ENCODE measurements around the gene PFKFB1.

Gene PFKFB1

DNA sequence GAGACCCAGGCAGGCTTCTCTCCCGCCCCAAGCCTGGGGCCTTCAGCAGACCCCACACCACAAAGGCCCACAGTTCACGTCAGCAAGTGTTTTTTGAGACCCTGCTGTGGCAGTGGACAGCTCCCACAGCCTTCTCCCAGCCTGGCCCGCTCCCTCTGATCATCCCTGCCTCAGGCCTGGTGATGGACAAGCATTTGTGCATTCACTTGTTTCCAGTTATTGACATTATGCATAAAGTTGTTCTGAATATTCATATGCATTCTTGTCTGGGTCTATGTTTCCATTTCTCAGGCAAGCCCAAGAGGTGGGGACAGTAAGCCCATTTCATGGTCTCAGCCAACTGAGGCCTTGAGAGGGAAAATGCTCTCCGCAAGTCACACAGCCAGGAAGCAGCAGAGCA, 58.7 kb downstream of the PFKFB1 start:
- DNase-seq (ENCODE audit: low spot score) = no peak
- TF ChIP-seq, protein P1, sequence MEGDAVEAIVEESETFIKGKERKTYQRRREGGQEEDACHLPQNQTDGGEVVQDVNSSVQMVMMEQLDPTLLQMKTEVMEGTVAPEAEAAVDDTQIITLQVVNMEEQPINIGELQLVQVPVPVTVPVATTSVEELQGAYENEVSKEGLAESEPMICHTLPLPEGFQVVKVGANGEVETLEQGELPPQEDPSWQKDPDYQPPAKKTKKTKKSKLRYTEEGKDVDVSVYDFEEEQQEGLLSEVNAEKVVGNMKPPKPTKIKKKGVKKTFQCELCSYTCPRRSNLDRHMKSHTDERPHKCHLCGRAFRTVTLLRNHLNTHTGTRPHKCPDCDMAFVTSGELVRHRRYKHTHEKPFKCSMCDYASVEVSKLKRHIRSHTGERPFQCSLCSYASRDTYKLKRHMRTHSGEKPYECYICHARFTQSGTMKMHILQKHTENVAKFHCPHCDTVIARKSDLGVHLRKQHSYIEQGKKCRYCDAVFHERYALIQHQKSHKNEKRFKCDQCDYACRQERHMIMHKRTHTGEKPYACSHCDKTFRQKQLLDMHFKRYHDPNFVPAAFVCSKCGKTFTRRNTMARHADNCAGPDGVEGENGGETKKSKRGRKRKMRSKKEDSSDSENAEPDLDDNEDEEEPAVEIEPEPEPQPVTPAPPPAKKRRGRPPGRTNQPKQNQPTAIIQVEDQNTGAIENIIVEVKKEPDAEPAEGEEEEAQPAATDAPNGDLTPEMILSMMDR (IDR thresholded peaks at IDR 0.05; ENCODE audit: extremely low read depth, missing control alignments) = no peak

DNA sequence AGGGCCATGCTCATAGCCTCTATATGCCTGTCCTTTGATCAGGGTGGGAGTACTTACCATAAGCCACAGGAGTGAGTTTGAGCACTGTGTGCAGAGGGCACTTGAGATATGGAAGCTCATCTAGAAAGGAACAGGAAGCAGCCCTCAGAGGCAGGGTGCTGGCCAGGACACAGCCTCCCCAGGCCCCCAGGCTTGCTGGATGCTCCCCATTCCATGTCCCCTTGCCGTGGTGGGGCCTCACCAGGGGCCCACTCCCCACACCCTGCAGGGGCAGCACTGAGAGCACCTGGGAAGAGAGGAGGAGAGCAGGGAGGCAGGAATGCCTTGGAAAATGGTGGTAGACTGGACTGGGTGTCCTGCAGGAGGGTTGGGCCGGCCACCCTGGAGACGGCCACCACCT, 59.1 kb downstream of the PFKFB1 start:
- TF ChIP-seq, protein P1 (IDR thresholded peaks at IDR 0.05; ENCODE audit: extremely low read depth, missing control alignments) = no peak
- no peak for DNase-seq (ENCODE audit: low spot score)

DNA sequence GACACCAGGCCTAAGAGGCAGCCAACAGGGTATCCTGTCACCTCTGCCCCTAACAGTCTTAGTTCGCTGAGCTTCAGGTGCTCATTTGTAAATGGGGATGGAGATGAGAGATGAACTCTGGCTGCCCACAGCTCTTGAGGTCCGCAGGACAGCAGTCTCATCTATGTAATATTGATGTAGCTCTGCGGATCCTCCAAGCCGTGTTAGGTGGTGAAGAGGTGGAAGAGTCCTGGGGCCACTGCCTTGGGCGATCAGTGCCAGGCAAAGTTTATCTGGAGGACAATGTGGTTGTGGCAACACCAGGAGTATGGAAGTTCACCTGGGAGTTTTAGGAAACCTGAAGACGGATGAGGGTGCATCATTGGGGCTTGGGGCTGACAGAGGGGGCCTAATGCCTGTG, 59.9 kb downstream of the PFKFB1 start:
- TF ChIP-seq, protein P1 (IDR thresholded peaks at IDR 0.05; ENCODE audit: extremely low read depth, missing control alignments) = no peak
- no peak for DNase-seq (ENCODE audit: low spot score)

DNA sequence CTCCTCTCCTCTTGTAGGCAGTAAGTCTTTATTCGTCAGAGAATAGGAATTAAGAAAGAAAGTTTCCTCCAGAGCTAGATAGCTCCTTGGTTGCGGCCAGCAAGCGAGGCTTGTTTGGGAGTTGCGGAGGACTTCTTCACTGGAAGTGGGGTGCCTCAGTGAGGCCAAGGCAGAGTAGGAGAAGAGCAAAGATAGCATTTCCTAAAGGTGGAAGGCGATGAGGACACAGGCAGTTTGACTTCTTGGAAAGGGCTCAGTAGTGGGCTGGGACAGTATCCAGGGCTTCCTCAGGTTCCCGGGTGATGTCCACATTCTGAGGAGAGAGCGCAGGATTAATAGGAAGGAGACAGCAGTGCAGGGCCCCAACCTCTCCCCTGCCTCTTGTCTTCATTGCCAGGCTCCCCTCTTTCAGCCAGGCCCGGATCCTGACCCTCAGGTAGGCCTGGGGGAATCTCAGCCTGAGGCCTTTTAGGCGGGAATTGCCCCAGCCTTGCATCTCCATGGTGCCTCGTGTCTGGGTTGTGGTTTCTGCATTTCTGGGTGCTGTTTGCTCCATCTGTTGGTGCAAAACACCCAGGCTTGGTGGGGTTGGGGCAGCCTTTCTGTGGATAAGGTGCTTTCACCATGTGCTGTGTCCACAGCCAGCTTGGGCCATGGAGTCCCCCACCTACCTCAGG, 60.7 kb downstream of the PFKFB1 start:
- no peak for DNase-seq (ENCODE audit: low spot score)
- TF ChIP-seq, protein P1 (IDR thresholded peaks at IDR 0.05; ENCODE audit: extremely low read depth, missing control alignments) = no peak

DNA sequence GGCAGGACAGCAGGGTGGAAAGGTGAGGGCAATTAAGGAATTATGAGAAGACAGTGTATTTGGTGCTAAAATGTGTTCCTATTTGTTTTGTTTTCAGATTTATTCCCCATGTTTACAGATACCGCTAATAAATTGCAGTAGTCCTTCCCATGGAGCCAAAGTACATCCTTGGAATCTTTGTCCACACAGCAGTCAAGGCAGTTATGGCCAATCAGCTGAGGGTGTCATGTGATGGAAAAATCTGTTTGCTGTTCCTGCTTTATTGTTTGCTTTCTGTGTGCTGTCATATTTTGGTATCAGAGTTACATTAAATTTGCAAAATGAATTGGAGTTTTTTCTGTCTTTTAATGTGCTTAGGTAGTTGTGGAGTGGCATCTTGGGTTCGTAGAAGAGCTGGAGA, 62.9 kb downstream of the PFKFB1 start:
- DNase-seq (ENCODE audit: low spot score) = no peak
- TF ChIP-seq, protein P1 (IDR thresholded peaks at IDR 0.05; ENCODE audit: extremely low read depth, missing control alignments) = no peak

DNA sequence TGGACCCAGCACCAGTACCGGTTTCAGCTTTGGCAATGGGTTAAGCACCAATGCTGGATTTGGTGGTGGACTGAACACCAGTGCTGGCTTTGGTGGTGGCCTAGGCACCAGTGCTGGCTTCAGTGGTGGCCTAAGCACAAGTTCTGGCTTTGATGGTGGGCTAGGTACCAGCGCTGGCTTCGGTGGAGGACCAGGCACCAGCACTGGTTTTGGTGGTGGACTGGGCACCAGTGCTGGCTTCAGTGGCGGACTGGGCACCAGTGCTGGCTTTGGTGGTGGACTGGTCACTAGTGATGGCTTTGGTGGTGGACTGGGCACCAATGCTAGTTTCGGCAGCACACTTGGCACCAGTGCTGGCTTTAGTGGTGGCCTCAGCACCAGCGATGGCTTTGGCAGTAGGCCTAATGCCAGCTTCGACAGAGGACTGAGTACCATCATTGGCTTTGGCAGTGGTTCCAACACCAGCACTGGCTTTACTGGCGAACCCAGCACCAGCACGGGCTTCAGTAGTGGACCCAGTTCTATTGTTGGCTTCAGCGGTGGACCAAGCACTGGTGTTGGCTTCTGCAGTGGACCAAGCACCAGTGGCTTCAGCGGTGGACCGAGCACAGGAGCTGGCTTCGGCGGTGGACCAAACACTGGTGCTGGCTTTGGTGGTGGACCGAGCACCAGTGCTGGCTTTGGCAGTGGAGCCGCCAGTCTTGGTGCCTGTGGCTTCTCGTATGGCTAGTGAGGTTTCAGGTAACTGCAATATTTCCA, 63.5 kb downstream of the PFKFB1 start:
- no peak for DNase-seq (ENCODE audit: low spot score)
- TF ChIP-seq, protein P1 (IDR thresholded peaks at IDR 0.05; ENCODE audit: extremely low read depth, missing control alignments) = no peak

DNA sequence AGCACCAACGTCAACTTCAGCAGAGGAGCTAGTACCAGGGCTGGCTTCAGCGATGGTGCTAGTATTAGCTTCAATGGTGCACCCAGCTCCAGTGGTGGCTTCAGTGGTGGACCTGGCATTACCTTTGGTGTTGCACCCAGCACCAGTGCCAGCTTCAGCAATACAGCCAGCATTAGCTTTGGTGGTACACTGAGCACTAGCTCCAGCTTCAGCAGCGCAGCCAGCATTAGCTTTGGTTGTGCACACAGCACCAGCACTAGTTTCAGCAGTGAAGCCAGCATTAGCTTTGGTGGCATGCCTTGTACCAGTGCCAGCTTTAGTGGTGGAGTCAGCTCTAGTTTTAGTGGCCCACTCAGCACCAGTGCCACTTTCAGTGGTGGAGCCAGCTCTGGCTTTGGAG, 65.1 kb downstream of the PFKFB1 start:
- no peak for DNase-seq (ENCODE audit: low spot score)

More for the DNA sequence above, 65.1 kb downstream of the PFKFB1 start:
- TF ChIP-seq, protein P1 (IDR thresholded peaks at IDR 0.05; ENCODE audit: extremely low read depth, missing control alignments) = no peak
